GM21717 (cell line): ENCODE measurements around the gene STARD13.

Source experiments
- ATAC-seq: cut with Tn5 transposase; IDR thresholded peaks from one replicate; pipeline ENCODE4 v1.9.1; 2021; ENCODE audit warnings: mild to moderate bottlenecking, moderate library complexity; ENCODE audit not compliant: unreplicated experiment

The STARD13 gene

GRCh38 chr13:33277037-33277740 is 8.4 kb downstream of the STARD13 start:
- ATAC-seq = no peak

GRCh38 chr13:33276570-33276969 is 9.0 kb downstream of the STARD13 start:
- ATAC-seq = no peak

DNA sequence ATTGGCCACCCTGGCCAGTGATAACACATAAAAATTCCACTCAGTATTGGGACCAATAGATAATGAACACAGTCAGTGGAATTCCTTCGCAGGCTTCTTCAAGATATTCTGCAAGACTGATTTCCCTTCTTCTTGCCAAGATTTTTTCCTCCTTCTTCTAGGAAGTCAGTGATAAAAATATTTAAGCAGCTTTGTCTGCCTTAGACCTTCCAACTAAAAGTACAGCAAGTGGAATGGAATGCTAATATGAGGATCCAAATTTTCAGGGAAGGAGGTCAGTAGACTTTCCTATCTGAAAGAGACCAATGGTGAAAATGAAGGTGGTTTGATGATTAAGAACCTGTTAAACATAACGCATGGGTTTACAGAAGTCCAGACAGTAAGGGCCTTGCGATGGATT is 9.6 kb downstream of the STARD13 start:
- ATAC-seq = no peak

GRCh38 chr13:33274264-33274663 is 11.3 kb downstream of the STARD13 start:
- ATAC-seq = no peak

- ATAC-seq = no peak
Observed at GRCh38 chr13:33272531-33273124, 12.9 kb downstream of the STARD13 start.

DNA sequence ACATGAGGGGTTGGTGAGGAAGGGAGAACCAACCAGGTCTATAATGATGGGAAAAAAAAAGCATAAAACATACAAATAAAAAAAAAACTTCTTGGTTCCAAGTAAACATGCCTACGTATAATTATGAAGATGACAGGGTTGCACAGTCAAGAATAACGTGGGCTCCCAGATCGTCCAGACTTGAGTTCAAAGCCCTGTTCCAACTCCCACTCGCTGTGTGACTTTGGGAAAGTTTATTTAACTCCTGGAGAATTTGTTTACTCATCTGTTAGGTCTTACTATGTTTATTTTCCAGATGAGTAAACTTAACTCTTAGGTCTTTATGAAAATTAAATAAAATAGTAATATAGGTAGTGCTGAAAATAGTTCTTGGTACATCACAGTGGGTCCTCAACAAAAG is 13.8 kb downstream of the STARD13 start:
- no peak for ATAC-seq

DNA sequence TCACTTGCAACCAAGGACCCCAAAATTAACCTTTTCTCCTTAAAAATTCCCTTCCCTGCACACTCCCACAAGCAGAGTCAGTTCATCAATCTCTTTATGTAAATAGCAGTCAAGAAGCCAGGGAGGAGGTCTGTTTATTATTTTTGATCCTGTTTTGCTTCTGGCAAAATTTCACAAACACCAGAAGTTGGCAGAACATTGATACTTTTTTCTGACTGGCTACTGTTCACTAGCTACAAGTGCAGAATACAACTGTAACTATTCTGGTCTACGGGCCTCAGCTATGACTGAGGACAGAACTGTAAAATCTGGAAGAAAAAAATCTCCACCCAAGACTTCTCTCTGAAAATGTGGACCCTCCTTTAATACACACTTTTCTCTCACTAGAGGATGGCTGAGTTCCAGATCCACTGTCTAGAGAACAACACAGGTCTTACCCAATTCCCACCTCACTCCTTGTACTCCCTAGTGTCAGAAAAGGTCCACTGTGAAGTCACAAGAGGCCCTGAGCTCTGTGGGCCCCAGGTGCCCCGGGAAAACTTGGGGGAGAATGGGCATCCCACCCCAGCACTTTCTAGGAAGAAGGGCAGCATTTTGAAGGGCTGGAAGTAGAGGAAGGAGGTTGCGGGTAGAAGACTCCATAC is 14.5 kb downstream of the STARD13 start:
- ATAC-seq = no peak

- no peak for ATAC-seq
Observed at GRCh38 chr13:33265607-33266006, 19.9 kb downstream of the STARD13 start.

GRCh38 chr13:33265133-33265532 is 20.4 kb downstream of the STARD13 start:
- no peak for ATAC-seq

DNA sequence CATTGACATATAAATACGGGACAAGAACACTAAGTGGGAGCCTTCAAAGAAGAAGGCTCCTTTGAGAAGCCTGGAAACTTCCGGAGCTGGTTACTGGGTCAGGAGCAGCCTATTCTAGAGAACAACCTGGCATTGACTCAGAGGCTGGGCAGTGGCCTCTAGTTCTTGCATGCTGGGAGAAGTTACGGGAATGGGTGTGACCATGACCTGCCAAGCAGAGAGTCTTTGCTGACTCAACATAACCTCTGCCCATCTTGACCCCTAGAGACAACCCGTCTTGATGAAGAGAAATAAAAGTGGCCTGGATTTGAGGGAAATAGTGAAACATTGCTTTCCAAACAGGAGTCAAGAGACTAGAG is 21.0 kb downstream of the STARD13 start:
- ATAC-seq = no peak

- ATAC-seq = no peak
Observed at GRCh38 chr13:33263976-33264619, 21.5 kb downstream of the STARD13 start.

DNA sequence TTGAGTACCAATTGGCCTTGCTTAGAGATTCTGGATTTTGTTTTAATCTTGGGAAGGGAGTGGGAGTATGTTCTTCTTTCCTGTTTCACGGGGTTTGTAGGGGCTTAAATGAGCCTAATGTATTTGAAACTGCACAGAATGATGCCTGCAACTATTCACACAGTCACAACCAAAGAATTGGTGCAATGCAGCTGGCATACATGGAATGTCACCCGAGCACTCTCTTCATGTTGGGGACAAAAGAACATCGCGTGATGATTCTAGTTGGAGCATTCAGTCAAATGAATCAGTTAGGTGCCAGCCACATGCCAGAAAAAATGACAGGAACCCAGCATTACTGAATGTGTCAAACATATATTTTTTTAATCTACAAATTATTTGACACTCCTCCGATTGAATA is 22.1 kb downstream of the STARD13 start:
- ATAC-seq = no peak

DNA sequence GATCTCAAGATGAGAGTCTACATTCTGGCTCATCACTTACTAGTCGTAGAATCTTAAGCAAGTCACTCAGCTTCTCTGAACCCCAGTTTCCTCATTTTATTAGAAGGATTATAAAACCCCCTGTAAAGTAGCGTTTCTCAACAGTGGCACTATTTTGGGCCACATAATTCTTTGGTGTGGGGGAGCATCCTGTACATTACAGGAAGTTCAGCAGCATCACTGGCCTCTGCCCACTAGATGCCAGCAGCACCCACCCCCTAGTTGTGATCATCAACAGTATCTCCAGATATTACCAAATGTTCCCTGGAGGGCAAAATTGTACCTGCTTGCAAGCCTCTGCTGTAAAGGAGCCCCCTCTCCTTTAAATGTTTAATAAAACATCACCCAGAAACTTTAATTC is 22.6 kb downstream of the STARD13 start:
- no peak for ATAC-seq

- no peak for ATAC-seq
Observed at GRCh38 chr13:33262594-33262993, 23.0 kb downstream of the STARD13 start.

DNA sequence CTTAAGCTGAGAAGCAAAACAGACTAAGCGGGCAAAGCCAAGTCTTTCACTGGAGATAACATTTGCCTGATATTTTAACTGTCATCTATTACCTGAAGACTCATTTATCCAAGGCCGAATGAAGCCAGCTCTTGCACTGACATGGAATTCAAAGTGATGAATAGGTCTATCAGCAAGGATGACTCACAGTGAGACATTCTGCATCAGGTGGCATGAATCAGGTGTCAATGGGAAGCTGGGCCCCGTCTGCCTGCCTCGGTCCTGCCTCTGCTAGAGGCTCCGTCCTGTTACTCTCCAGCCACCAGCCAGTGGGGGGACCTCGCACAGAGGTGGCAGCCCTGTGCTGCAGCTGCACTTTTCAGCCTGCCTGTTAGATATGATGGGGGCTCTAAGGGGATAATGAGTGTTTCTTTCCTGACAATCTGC is 23.5 kb downstream of the STARD13 start:
- ATAC-seq = no peak

DNA sequence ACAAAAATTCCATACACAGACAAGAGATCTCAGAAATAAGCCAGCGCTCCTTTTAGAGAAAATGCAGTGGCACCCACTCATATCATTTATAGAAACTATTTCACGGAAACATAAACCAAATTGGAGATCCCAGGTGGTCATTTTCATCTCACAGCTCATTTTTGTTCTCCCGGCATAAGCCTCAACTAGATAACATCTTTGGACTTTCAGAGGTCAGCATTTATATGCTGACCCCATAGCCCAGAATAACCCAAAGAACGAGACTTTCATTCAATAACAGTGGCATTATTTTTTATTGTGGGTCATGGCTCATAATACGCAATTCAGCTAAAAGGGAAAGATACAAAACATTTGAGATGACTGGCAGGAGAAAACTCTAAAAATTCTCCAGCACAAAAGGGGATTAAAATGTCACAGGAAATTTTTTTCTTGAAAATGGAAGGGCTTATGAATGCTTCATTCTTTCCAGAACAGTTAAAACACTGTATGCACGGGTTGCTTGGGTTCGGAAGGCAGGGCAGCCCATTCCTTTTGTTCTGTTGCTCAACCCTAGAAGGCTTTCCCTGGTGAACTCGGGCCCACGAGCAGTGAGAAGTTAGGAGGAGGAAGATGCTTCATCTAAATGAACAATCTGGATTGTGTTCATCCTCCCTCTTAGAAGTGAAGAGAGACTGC is 24.0 kb downstream of the STARD13 start:
- no peak for ATAC-seq

GRCh38 chr13:33260168-33261098 is 25.1 kb downstream of the STARD13 start:
- no peak for ATAC-seq

GRCh38 chr13:33259296-33259695 is 26.3 kb downstream of the STARD13 start:
- no peak for ATAC-seq

DNA sequence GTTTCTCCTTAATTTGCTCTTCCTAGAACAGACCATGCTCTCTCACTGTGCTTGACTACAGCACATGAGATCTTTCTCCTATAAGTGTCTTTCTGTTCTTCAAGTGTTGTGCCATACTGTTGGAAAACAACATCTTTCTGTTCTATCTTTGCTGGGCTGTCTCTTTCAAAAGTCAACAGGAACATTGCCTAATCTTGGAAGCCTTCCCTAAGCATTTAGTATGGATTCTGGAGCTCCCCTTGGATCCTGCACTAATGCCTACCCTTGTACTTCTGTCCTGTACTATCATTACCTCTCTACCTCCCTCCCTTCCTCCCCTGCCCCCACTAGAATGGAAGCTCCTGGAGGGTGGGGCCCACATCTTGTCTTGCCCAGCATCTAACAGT is 26.8 kb downstream of the STARD13 start:
- no peak for ATAC-seq
